Fibroblast of skin of back (primary cell): ENCODE results near the gene HECA.
"Not testable (repeated sequence)": the region's sequence is repeated elsewhere in the genome, so short reads cannot be mapped to it uniquely, and the experiment has no call there.

Source experiments
- DNase-seq: peaks from one replicate; pipeline ENCODE4 v3.0.0-alpha.2; 2013

HECA gene

DNA sequence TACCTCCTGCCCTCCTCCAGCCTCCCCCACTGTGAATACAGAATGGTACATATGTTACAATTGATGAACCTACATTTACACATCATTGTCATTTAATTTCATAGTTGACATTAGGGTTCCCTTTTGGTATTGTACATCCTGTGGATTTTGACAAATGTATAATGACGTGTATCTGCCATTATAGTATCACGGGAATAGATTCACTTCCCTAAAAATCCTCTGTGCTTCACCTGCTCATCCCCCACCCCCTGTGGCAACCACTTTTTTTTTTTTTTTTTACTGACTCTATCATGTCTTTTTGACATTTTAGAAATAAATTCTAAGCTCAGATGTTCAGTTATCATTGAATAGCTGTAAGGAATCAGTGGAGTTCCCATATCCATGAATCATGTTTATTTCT, 30.4 kb downstream of the HECA start:
- no peak for DNase-seq

GRCh38 chr6:139166238-139166955, 31.5 kb downstream of the HECA start:
- DNase-seq = no peak

DNA sequence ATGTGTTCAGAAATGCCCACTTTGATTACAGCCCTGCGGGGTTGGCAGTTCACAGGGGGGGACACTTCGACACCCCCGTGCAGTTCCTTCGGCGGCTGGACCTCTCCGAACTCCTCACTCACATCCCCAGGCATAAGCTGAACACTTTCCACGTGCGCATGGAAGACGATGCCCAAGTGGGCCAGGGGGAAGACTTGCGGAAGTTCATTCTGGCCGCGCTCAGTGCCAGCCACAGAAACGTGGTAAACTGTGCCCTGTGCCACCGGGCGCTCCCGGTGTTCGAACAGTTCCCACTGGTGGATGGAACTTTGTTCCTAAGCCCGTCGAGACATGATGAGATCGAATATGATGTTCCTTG, 32.1 kb downstream of the HECA start:
- DNase-seq = no peak

DNA sequence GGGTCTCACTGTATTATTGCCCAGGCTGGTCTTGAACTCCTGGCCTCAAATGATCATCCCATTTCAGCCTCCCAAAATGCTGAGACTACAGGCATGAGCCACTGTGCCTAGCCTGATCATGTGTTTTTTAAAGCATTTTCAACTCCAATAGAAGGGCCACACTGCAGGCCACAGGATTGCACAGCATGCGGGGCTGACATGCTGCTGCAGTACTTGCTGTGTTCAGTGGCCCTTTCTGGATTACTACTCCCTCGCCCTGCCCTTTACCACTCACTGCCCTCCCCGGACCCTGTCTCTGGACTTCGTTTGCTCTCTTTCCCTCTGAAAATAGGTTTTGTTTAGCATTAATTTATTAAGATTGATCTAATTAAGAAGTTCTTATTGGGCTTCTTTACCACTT, 37.3 kb downstream of the HECA start:
- DNase-seq = no peak

DNA sequence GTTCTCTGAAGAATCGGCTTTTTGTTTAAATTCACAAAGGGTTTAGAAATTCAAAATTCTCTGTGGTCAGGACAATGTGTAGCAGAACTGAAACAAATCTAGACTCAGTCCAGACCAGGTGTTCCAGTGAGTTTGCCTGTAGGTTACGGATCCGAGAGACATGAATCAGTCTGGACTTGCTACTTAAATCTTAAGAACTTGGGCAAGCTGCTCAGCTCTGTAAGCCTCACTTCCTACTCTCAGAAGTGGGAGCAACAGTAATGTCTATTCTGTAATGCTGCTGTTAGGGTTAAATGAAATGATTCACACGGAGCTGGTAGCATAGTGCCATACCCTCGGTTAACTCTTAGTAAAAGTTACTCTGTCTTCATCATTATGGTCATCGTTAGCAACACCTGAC, 37.7 kb downstream of the HECA start:
- no peak for DNase-seq

- DNase-seq = no peak
Measured at GRCh38 chr6:139173172-139173571, 38.3 kb downstream of the HECA start.

DNA sequence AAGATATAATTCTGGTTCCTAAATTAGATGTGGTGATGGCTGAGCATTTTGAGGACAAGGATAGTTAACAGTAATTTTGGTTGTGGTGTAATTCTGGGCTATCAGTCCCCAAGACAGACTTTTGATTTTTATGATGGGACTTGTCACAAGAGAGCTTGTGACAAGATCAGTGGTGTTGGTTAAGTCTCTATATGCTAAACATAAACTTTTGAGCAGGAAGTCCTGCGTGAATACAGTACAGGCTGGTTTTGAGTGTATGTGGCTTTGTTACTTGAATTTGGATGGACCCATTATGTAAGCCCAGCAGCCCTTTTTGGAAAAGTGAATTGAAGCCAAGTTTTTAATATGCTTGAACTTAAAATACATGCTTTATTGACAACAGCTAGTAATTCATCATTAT, 38.9 kb downstream of the HECA start:
- DNase-seq = no peak

DNA sequence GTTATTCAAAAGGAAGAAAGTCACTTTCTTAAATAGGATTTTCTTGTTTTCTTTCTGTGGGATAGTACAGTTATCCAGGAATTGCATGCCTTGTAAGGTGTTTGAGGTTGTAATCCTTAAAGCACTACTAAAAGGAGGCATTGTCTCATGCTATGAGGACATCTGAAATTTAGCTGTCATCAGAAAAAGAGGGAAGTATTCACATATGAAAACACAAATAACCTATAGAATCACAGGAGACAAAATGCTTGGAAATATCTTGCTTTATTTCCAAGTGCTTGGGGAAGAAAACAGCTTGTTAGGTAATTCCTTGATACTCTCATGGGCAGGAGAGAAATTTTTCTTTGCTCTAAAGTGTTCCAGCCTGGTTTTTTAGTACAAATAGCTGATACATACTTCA, 40.1 kb downstream of the HECA start:
- no peak for DNase-seq

DNA sequence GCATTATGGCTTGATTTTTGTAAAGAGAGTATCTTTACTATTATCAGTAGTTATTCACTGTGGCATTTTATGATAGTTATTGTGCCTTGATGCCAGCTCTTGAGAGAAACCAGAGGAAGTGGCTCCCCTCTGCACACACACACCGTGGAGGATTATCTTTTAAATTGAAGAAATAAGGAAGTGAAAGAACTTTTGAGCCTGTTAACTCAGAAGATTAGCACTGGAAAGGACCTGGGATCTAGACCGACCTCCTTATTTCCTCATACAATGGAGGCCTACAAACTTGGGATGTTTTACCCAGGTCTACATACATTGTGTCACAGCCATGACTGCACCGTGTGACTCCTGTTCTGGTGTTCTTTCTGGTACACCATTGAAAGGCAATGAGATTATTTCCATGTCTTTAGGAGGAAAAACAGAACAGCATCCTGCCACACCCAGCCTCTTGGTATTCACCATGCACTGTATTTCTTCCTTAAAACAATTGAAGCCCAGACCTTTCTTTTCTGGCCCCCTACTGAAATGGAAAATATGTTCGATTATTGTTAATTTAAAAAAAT, 40.6 kb downstream of the HECA start:
- DNase-seq = no peak

DNA sequence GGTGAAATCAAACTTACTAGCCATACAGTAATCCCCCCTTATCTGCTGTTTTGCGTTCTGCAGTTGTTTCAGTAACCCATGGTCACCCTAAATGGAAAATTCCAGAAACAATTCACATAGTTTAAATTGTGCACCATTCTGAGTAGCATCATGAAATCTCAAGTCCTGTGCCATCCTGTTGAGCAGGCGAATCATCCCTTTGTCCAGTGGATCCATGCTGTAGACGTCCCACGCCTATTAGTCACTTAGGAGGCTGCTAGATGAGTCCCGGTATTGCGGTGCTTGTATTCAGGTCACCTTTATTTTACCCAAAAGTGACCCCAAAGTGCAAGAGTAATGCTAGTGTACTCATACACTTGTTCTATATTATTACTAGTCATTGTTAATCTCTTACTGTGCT, 46.4 kb downstream of the HECA start:
- DNase-seq = no peak

DNA sequence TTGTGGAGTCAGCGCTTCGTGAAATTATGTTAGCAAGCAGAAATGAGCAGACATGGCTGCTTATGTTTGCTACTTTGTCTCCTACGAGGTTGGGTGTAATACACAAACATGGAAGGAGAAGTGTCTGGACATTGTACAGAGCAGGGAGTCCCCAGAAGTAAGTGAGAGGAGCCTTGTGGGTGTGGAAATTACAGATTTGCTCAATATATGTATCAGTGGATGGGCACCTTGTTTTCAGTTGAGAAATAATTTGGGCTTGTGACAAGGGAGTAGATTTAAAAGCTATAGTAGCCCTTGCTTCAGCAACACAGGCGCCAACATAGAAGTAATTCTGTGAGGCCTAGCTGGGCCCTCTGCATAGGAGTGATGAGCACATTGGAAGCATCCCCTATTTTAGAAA, 49.2 kb downstream of the HECA start:
- no peak for DNase-seq

GRCh38 chr6:139184459-139184858, 49.6 kb downstream of the HECA start:
- no peak for DNase-seq

GRCh38 chr6:139186242-139186641, 51.4 kb downstream of the HECA start:
- DNase-seq = no peak

DNA sequence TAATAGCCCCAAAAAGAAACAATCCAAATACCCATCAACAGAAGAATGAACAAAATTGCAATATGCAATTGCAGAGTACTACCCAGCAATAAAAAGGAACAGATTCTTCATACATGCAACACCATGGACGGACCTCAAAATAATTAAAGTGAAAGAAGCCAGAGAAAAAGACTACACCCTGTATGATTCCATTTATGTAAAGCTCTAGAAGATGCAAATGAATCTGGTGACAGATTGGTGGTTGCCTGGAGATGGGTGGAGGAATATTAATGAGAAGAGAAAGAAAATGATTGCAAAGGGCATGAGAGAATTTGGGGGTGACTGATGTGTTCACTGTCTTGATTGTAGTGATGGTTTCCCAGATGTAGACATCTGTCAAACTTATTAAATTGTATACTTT, 51.8 kb downstream of the HECA start:
- no peak for DNase-seq

DNA sequence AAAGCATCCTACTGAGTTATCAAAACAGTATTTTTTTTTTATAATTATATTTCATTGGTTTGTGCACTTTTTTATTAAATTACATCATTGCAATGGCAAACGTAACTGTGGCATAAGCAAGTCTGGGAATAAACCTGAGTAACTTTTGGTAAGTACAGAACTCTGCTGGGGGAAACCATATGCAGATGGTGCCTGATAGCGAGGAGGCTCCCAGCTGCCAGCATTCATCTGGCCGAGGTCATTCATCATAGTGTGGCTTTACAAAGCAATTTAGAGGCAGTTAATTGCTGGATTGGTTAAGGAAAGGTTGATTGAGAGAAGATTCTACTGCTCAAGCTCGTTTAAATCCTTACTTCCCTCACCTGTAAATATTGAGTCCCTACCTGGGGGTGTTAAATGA, 52.6 kb downstream of the HECA start:
- DNase-seq = no peak

DNA sequence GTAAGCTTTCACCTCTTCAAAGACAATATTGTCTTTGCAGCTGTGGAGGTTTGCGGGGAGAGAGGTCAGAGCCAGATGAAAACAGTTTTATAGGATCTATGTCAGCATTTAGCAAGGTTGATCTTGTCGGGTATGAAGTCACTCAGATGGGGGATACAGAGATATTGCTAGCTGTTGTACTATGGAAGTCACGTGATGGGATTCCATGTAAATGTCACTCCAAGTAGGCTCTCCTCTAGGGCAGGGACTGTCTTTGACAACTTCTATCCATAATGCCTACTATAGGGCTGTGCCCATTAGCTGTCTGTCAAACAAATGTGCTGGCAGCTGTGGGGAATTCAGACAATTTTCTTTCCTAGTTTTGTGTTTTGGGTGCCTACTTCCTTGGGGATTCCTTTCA, 54.8 kb downstream of the HECA start:
- no peak for DNase-seq

DNA sequence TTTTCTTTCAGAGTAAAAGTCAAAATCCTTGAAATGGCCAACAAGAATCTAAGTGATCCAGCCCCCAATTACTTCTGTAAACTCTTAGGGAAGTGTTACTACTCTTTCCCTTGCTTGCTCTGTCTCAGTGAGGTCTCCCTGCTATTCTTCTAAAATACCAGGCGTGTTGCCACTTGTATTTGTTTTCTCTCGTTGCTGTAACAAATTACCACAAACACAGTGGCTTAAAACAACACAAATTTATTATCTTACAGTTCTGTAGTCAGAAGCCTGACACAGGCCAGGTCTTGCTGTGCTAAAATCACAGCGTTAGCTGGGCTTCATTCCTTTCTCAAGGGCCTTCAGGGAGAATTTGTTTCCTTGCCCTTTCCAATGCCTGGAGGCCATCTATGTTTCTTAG, 59.9 kb downstream of the HECA start:
- DNase-seq = no peak

DNA sequence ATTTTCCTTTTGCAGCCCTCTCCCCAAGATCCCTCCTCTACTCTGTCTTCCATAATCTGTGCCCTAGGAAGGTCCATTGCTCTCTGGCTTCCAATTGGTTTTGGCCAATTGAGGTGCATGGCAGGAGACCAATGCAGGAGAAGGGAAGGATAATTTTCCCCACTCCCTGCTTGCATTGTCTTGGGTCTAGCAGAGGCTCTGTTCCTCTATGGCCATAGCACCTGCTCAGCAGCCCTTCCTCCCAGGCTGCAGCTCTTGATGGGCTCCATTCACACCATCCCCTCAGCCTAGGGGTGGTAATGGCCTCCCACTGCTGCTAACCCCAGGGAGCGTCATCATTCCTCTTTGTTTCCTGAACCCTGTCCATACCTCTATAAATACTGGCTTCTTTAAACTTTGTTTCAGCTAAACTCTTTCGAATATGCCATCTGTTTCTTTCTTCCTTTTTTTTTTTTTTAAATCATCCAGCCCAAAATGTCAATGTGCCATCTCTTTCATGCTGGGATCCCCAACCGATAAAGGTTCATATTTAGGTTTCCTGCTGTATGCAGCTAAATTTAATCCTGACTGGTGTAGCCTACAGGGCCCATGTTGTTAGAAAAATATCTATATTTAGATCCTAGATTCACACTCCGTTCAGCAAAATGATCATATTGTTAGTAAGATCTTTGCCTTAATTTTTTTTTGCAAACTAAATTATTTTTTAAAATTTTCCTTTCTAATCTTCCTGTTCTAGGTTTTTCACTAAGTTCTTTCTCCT, 63.8 kb downstream of the HECA start:
- DNase-seq = no peak

DNA sequence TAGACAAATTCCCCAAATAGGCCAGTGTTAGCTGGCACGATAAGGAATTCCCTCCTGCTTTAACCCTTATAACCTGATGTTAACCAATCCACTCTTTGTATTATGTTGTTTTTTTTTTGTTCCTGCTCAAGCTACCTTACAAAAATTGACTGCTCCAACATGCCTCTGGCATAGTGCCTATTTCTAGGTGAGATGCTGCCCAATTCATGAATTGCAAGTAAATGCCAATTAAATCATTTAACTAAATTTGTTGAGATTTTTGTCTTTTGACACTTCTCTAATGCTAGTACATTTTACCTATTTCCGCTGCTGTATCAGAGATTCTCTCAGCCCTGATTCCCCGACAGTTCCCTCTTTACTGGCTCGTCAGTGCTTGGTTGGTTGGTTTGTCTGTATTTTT, 66.5 kb downstream of the HECA start:
- DNase-seq = no peak

GRCh38 chr6:139204978-139205377, 70.1 kb downstream of the HECA start:
- DNase-seq = no peak

- DNase-seq = no peak
Measured at GRCh38 chr6:139205843-139206242, 71.0 kb downstream of the HECA start.

- not testable (repeated sequence) for DNase-seq
Measured at GRCh38 chr6:139210766-139211165, 75.9 kb downstream of the HECA start.

DNA sequence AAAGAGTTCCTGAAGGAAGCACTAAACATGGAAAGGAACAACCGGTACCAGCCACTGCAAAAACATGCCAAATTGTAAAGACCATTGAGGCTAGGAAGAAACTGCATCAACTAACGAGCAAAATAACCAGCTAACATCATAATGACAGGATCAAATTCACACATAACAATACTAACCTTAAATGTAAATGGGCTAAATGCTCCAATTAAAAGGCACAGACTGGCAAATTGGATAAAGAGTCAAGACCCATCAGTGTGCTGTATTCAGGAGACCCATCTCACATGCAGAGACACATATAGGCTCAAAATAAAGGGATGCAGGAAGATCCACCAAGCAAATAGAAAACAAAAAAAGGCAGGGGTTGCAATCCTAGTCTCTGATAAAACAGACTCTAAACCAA, 77.6 kb downstream of the HECA start:
- DNase-seq = not testable (repeated sequence)

DNA sequence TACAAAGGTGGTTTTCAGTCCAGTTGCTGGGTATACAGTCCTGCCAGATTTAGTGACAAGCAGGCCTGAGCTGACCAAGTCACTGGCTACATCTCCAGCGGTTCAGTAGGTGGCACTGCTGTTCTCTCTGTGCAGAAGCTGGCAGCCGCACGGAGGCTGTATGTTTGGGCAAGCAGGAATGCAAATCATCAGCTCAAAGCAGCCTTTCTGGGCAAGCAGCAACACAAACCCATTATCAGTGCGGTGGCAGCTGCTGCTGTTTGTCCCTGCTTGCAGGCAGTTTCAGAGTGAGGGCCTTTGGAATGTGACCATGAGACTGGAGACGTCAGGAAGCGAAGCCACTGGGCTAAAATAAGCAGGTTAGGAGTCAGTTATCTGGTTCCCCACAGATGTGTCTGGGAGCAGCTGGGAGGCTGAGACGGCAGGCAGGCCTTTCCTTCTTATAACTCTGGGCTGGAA, 84.4 kb downstream of the HECA start:
- DNase-seq = peak; percentile 89
